Activated naive CD8-positive, alpha-beta T cell (primary cell): Measurements from ENCODE around the gene AOPEP.

Experiments used
- H3K27ac Mint-ChIP-seq: one replicate; pipeline ENCODE4 v1.8.0; 2021; ENCODE audit warnings: mixed read lengths
- H3K27me3 Mint-ChIP-seq: one replicate; pipeline ENCODE4 v1.8.0; 2021; ENCODE audit warnings: mixed read lengths
- H3K36me3 Mint-ChIP-seq: one replicate; pipeline ENCODE4 v1.8.0; 2021; ENCODE audit warnings: mixed read lengths
- H3K4me1 Mint-ChIP-seq: one replicate; pipeline ENCODE4 v1.8.0; 2021; ENCODE audit warnings: low read depth, mixed read lengths
- H3K4me3 Mint-ChIP-seq: one replicate; pipeline ENCODE4 v1.8.0; 2021; ENCODE audit warnings: mild to moderate bottlenecking, mixed read lengths
- H3K9me3 Mint-ChIP-seq: one replicate; pipeline ENCODE4 v1.8.0; 2021; ENCODE audit warnings: low read depth, mixed read lengths

AOPEP gene

DNA sequence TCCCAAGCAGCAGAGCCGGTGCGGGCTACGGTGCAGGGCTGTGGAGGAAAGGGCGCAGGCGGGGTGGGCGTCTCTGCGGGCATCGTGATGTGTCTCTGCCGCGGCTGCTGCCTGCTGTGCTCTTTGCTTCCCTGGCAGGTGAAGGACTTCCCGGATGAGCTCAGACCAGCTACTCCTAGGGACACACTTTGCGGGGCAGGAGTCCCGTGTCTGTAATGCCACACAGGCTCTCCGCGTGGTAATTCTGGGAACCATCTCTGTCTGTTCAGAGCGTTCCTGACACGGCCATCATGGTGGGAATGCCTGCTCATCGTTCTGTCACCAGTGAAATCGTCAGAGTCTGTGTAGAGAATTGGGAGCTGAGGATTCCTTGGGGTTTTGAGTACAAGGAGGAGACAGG, 355.5 kb downstream of the AOPEP start:
- Mint-ChIP-seq H3K36me3 (peaks cover 10% of the 10 kb centered on the region), H3K9me3 (no peaks in the 10 kb centered on the region), H3K27ac (no peak overlapping the region), H3K4me1 (no peaks in the 10 kb centered on the region), H3K4me3 (no peak overlapping the region), H3K27me3 (no peaks in the 10 kb centered on the region)

DNA sequence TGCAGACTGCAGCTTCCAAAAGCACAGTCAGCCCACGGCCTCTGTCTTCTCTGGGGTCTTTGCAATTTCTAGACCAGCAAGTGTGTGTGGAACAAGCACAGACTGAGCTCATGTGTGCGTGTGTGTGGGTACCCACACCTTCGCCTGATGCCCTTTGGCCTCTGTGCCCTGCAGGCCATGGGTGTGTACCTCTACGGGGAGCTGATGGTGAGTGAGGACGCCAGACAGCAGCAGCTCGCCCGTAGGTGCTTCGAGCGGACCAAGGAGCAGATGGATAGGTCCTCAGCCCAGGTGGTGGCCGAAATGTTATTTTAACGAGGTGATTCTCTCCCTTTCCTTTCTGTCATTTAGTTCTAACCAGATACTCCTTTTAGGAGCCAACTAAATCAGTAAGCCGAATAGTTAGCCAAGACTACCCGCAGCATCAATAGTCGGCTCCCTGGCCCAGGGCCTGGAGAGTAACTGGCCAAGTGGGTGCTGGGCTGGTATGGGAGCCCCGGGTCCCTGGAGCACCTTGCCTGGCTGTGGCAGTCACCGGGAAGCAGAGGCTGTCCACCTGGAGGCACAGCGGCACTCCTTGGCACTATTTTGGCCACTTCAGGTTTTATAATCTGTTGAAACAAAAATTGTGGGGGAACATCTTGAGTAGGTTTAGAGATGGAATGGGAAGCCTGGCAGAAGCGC, 356.0 kb downstream of the AOPEP start:
- no peak overlapping the region for H3K4me3 Mint-ChIP-seq
- H3K27me3 Mint-ChIP-seq = no peaks in the 10 kb centered on the region
- no peaks in the 10 kb centered on the region for H3K4me1 Mint-ChIP-seq
- peaks cover 10% of the 10 kb centered on the region for H3K36me3 Mint-ChIP-seq
- H3K27ac Mint-ChIP-seq = no peak overlapping the region
- H3K9me3 Mint-ChIP-seq = no peaks in the 10 kb centered on the region

- Mint-ChIP-seq H3K27me3 (no peaks in the 10 kb centered on the region), H3K4me1 (no peaks in the 10 kb centered on the region), H3K27ac (no peak overlapping the region), H3K9me3 (no peaks in the 10 kb centered on the region), H3K36me3 (peaks cover 10% of the 10 kb centered on the region), H3K4me3 (no peak overlapping the region)
Observed at GRCh38 chr9:95083086-95083768, 356.7 kb downstream of the AOPEP start.

DNA sequence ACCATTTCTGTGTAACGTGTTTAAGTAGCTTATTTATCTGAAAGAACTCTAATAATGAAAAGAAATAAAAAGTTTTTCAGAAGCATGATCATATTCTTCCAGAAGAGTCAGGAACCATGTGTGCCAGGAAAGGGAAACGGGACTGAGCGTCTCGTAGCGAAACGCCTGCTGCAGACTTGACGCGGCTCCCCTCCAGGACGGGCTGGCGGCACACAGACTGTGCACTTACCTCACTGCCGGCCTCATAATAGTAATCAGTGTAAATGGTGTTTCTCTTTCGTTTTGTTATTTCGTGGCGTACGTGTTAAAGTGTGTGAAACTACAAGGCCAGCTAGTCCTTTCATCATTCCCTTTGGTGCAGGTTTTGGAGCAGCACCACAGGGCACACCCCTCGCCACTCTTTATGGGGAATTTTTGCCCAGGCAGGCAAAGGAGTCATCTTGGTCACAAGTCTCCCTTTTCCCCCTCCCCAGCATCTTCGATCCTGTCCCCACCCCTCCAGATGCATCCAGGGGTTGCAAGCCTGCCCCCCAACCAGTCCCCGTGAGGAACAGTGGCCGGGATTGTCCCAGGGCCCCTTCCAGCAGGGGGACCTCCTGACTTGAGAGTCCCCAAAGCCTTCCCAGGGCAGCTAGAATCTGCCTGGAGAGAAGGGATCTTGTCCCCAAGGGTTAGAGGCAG, 357.9 kb downstream of the AOPEP start:
- Mint-ChIP-seq H3K27me3 (no peaks in the 10 kb centered on the region), H3K4me3 (no peak overlapping the region), H3K36me3 (peaks cover 10% of the 10 kb centered on the region), H3K9me3 (no peaks in the 10 kb centered on the region), H3K27ac (no peak overlapping the region), H3K4me1 (no peaks in the 10 kb centered on the region)

DNA sequence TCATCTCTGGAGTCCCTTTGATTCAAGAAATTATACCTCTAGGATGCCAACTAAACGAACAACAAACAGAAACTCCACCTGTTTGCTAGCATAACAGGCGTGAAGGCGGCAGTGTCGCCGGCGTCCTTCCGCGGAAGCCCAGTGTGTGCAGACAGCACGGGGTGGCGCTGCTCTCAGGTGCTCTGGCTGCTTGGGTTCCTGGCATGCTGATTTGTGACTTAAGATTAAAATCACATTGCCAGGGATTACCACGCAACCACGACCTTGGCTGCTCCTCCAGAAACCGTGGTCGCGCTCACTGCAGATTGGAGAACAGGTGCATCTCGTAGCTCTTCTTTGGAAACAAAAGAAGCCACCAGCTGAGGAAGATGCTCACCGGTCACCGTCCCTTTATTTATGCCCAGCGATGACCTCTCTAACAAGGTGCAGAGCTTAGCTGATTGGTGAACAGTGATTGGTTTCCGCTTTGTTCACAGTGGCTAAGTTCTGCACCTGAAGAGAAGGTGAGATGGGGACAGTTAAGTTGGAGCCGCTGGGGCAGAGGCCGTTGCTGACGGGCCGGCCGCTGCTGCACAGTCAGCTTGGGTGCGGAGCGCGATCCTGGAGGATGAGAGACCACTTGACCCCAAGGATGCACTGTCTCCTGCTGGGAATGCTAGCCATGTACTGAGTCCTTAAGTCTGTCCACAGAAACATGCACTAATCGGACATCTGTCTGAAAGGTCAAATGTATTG, 358.7 kb downstream of the AOPEP start:
- H3K4me1 Mint-ChIP-seq = no peaks in the 10 kb centered on the region
- no peak overlapping the region for H3K27ac Mint-ChIP-seq
- H3K36me3 Mint-ChIP-seq = peaks cover 10% of the 10 kb centered on the region
- no peaks in the 10 kb centered on the region for H3K9me3 Mint-ChIP-seq
- no peak overlapping the region for H3K4me3 Mint-ChIP-seq
- H3K27me3 Mint-ChIP-seq = no peaks in the 10 kb centered on the region

DNA sequence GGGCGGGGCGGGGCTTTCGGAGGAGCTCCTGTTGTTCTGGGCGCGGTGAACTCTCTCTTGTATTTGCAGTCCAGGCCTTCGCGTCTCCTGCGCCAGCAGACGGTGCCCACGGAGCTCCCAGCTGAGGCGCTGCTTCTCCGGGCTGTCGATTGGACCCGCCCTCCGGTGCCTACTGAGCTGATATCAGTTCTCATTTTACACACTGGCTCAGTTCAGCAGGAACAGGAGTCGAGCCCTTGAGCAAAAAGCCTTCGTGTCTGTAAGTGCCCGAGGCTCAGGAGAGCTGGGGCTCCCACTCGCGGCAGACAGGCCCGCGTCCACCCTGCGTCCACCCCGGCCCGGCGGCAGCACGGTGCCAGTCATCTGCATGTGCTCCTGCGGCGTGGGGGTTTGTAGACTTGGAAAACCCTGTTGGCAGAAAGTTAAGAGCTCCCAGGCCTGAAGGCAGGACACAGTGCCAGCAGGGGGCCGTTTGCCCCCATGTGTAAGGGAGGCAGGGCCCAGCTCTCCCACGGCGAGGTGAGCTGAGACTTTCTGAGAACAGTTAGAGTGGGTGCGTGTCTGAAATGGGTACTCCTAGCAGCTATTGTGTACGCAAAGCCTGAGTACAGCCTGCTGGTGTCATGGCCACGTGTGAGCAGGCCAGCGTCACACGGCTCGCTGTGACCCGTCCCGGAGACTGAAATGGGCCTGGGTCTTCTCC, 359.5 kb downstream of the AOPEP start:
- H3K4me1 Mint-ChIP-seq = no peaks in the 10 kb centered on the region
- H3K36me3 Mint-ChIP-seq = peaks cover 10% of the 10 kb centered on the region
- H3K27ac Mint-ChIP-seq = no peak overlapping the region

GRCh38 chr9:95086564-95086955, 360.1 kb downstream of the AOPEP start:
- peaks cover 2% of the 10 kb centered on the region for H3K4me1 Mint-ChIP-seq
- no peak overlapping the region for H3K4me3 Mint-ChIP-seq

More for the DNA sequence above, 359.5 kb downstream of the AOPEP start:
- no peaks in the 10 kb centered on the region for H3K9me3 Mint-ChIP-seq
- H3K27me3 Mint-ChIP-seq = no peaks in the 10 kb centered on the region
- no peak overlapping the region for H3K4me3 Mint-ChIP-seq

GRCh38 chr9:95087659-95088242, 361.3 kb downstream of the AOPEP start:
- H3K27me3 Mint-ChIP-seq = no peaks in the 10 kb centered on the region
- H3K4me3 Mint-ChIP-seq = no peak overlapping the region
- H3K9me3 Mint-ChIP-seq = no peaks in the 10 kb centered on the region
- H3K4me1 Mint-ChIP-seq = peaks cover 10% of the 10 kb centered on the region
- H3K27ac Mint-ChIP-seq = no peak overlapping the region
- H3K36me3 Mint-ChIP-seq = peaks cover 7% of the 10 kb centered on the region

More at GRCh38 chr9:95086564-95086955, 360.1 kb downstream of the AOPEP start:
- Mint-ChIP-seq H3K27ac (no peak overlapping the region), H3K9me3 (no peaks in the 10 kb centered on the region), H3K36me3 (peaks cover 10% of the 10 kb centered on the region), H3K27me3 (no peaks in the 10 kb centered on the region)

GRCh38 chr9:95088421-95089161, 362.1 kb downstream of the AOPEP start:
- Mint-ChIP-seq H3K4me3 (no peak overlapping the region), H3K27me3 (no peaks in the 10 kb centered on the region), H3K27ac (no peak overlapping the region), H3K4me1 (peaks cover 11% of the 10 kb centered on the region), H3K36me3 (peaks cover 7% of the 10 kb centered on the region), H3K9me3 (no peaks in the 10 kb centered on the region)

GRCh38 chr9:95089257-95090022, 362.9 kb downstream of the AOPEP start:
- Mint-ChIP-seq H3K27ac (no peak overlapping the region), H3K4me3 (no peak overlapping the region), H3K9me3 (no peaks in the 10 kb centered on the region), H3K4me1 (peaks cover 16% of the 10 kb centered on the region), H3K27me3 (no peaks in the 10 kb centered on the region), H3K36me3 (peaks cover 3% of the 10 kb centered on the region)

- no peaks in the 10 kb centered on the region for H3K9me3 Mint-ChIP-seq
- peaks cover 16% of the 10 kb centered on the region for H3K4me1 Mint-ChIP-seq
- H3K36me3 Mint-ChIP-seq = peaks cover 3% of the 10 kb centered on the region
- H3K4me3 Mint-ChIP-seq = no peak overlapping the region
- no peaks in the 10 kb centered on the region for H3K27me3 Mint-ChIP-seq
- H3K27ac Mint-ChIP-seq = no peak overlapping the region
Observed at GRCh38 chr9:95090023-95090791, 363.7 kb downstream of the AOPEP start.

DNA sequence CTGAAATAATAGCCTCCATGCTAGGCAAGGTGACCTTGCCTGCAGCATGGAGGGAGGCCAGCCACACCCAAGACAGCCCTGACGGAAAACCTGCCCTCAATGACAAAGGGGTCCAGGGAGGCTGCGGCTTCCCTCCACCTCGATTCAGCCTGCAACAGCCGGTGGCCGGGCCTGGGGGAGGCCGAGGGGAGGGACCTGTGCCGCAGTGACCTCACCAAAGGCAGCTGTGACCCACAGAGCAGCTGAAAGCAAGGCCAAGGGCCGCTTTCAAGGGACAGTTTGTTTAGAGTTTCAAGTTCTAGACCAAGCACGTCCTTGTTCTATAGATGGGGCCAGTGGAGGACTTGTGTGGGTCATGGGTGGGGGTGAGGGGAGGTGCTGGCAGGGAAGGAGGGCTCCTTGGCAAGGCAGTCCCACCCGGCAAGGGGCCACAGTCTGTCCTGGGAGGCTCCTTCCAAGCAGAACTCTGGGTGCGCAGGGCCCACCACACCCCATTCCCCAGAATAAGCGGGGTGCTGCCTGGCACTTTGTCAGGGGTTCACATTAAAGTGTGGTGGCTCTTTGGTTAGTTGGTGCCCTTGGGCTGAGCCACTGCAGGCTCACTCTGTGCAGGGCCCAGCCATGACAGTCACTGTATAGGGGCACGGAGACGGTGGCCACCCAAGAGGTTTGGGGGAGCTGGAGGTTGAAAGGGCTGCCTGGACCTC, 364.5 kb downstream of the AOPEP start:
- H3K4me3 Mint-ChIP-seq = no peak overlapping the region
- H3K36me3 Mint-ChIP-seq = peaks cover 3% of the 10 kb centered on the region
- peaks cover 16% of the 10 kb centered on the region for H3K4me1 Mint-ChIP-seq
- H3K27ac Mint-ChIP-seq = no peak overlapping the region
- no peaks in the 10 kb centered on the region for H3K9me3 Mint-ChIP-seq
- no peaks in the 10 kb centered on the region for H3K27me3 Mint-ChIP-seq
